Measurements from ENCODE around the gene PDSS2.
"Not testable (repeated sequence)": the region's sequence is repeated elsewhere in the genome, so short reads cannot be mapped to it uniquely, and the experiment has no call there.

PDSS2 gene

GRCh38 chr6:107152638-107153430 lies 306.5 kb downstream of the PDSS2 start:
- no peak for DNase-seq (ENCODE audit: low read depth)
- TF ChIP-seq CTCF (conservative IDR thresholded peaks at IDR 0.05; ENCODE audit: low read depth, low read length): no peak

GRCh38 chr6:107144666-107145065 lies 314.7 kb downstream of the PDSS2 start:
- no peak for DNase-seq (ENCODE audit: low read depth)
- TF ChIP-seq CTCF (conservative IDR thresholded peaks at IDR 0.05; ENCODE audit: low read depth, low read length): no peak
- no peak overlapping the region for H3K4me3 ChIP-seq (ENCODE audit: low read length)

More at GRCh38 chr6:107152638-107153430, 306.5 kb downstream of the PDSS2 start:
- H3K4me3 ChIP-seq (ENCODE audit: low read length): no peak overlapping the region

- DNase-seq (ENCODE audit: low read depth): no peak
- no peak for TF ChIP-seq CTCF (conservative IDR thresholded peaks at IDR 0.05; ENCODE audit: low read depth, low read length)
- no peak overlapping the region for H3K4me3 ChIP-seq (ENCODE audit: low read length)
Observed at GRCh38 chr6:107144014-107144413, 315.4 kb downstream of the PDSS2 start.

GRCh38 chr6:107140581-107140980 lies 318.8 kb downstream of the PDSS2 start:
- TF ChIP-seq CTCF (conservative IDR thresholded peaks at IDR 0.05; ENCODE audit: low read depth, low read length): no peak
- no peak overlapping the region for H3K4me3 ChIP-seq (ENCODE audit: low read length)
- no peak for DNase-seq (ENCODE audit: low read depth)

- H3K4me3 ChIP-seq (ENCODE audit: low read length); DNase-seq (ENCODE audit: low read depth): not testable (repeated sequence)
Observed at GRCh38 chr6:107136324-107136723, 323.0 kb downstream of the PDSS2 start.

- not testable (repeated sequence) for DNase-seq (ENCODE audit: low read depth); H3K4me3 ChIP-seq (ENCODE audit: low read length)
Observed at GRCh38 chr6:107135048-107135680, 324.2 kb downstream of the PDSS2 start.

GRCh38 chr6:107132330-107132954 lies 326.9 kb downstream of the PDSS2 start:
- no peak for DNase-seq (ENCODE audit: low read depth)

More at GRCh38 chr6:107132330-107132954, 326.9 kb downstream of the PDSS2 start:
- no peak overlapping the region for H3K4me3 ChIP-seq (ENCODE audit: low read length)
- peak; percentile 57 for TF ChIP-seq CTCF (conservative IDR thresholded peaks at IDR 0.05; ENCODE audit: low read depth, low read length)

Measured in retinal pigment epithelial cell (primary cell).